Hematopoietic multipotent progenitor cell treated with erythropoietin and hydrocortisone succinate and interleukin-3 and kit ligand, for 6 days (in vitro differentiated cells): Measurements from ENCODE around the gene PHACTR1.

Experiments
- DNase-seq: peaks from one replicate; pipeline ENCODE4 v3.0.0-alpha.2; 2015

Gene PHACTR1

DNA sequence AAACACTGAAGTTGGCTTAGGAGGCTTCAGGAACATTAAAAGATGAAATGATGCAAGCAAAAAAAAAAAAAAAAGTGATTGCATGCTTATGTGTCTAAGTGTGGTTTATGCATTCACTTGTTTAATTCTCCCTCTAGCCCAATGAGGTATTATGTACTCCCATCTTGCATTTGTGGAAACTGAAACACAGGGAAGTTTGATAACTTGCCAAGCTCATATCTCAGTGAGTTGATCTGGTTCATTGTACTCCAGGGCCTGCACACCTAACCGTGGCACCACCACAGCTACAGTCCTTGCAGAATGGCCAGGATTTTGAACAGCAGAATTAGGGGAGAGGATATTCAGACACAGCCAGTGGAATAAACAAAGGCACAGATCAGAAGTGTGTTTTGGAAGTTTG lies 360.6 kb downstream of the PHACTR1 start:
- DNase-seq: no peak

DNA sequence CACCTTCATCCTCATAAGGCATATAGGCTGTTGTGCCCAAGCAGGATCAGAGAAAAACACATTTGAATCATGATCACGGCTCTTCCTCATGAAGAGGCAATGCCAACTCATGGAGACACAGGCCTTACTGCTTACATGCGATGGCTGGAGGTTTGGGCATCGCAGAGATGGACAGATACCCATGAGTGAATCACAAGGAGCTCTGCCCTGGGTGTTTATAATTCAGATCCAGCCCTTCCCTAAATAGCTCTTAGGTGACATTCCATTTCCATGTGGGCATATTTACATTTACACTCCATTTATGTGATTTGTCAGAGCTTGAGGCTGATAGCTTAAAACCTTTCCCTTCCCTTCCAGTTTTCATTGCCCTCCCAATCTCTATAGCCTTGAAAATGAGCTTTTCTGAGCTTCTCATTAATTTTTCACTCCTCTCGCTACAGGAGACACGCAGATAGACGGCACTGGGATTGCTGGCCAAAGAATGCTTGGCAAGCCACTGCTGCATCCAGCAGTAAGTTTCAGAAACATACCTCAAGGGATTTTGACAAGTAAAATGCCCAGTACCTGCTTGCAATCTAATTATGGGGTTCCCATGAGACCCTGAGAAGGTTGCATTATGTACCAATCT lies 362.6 kb downstream of the PHACTR1 start:
- no peak for DNase-seq

- DNase-seq: no peak
Measured at GRCh38 chr6:13080462-13081188, 364.1 kb downstream of the PHACTR1 start.

GRCh38 chr6:13081189-13081563 lies 364.6 kb downstream of the PHACTR1 start:
- no peak for DNase-seq

DNA sequence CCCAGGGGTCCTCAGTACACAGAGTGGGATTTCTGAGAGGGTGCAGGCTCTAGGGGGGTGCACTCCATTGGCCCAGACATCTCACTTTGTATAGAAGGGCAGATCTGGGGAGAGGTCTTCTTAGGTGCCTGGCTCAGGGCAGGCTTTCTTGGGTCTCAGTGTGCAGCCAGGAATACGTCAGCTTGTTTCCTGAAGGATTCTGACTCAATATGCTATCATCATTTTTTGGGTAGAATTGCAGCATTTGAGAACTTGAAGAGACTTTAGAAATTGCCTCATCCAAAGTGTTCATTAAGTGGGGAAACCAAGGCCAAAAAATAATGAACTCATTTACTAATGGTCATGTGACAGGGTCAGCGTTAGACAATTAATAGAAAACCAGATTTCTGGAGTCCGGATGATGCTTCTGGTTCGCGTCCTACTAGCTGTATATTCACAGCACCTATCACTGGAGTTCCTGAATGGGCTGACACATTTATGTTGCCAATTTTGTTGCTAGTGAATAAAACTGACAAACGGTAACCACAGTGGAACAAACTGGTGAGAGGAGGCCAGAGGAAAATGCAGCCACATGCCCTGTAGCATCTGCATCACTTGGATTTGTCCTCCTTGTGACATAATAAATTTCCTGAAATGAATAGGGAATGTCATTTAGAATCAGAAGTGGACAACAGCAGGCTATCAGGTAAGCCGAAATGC lies 372.9 kb downstream of the PHACTR1 start:
- DNase-seq: no peak

DNA sequence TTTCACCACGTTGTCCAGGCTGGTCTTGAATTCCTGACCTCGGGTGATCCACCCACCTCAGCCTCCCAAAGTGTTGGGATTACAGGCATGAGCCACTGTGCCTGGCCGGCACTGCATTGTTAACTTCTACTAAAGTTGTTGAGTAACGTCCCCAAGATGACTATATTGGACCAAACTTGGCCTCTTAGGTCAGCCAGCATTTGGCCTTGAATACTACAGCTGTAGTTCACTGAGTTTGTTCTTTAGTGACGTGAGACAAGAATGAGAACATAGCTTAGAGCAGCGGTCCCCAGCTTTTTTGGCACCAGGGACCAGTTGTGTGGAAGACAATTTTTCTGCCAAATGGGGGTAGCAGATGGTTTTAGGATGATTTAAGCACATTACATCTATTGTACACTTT lies 374.6 kb downstream of the PHACTR1 start:
- no peak for DNase-seq

DNA sequence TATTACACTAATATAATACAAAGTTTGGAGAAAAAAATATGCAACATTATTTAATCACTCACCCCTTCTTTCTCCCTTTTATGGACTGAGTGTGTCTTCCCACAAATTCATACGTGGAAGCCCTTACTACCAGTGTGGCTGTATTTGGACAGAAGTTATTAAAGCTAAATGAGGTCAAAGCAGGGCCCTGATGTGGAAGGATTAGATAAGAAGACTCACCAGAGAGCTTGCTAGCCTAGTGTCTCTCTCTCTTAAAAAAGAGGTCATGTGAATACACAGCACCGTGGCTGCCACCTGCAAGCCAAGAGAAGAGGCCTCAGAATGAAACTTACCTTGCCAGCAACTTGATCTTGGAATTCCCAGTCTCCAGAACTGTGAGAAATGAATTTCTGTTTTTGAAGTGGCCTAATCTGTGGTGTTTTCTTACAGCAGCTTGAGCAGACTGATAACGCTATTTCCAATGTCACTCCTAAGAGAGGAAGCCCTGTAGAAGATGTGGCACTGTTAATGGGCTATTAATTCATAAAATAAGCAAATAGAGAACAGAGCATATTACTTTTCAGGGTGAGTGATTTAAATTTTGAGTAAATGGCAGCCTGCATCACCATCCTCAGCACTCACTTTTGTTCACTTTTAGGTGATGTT lies 378.3 kb downstream of the PHACTR1 start:
- peak; percentile 77 for DNase-seq

DNA sequence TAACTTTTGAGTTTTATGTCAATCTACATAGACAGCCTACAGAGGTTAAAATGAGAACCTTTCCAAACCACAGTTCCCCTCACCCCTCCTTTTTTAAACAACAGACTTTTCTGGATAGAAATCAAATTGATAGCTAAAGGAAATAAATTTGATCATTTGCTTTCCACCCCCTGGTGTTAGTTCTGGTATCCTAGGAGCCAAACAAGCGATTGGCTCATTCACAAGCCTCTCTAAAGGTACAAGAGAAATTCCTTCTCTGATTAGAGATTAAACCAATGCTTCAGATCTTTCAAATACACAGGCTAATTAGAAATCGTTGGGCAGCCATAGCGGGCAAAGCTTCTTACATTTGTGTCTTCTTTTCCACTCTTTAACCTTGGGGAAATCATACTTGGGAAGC lies 379.5 kb downstream of the PHACTR1 start:
- DNase-seq: no peak

GRCh38 chr6:13097454-13097853 lies 380.9 kb downstream of the PHACTR1 start:
- no peak for DNase-seq

GRCh38 chr6:13098006-13098405 lies 381.4 kb downstream of the PHACTR1 start:
- DNase-seq: no peak

GRCh38 chr6:13098793-13099570 lies 382.4 kb downstream of the PHACTR1 start:
- DNase-seq: no peak

GRCh38 chr6:13099771-13100170 lies 383.2 kb downstream of the PHACTR1 start:
- peak; percentile 20 for DNase-seq

GRCh38 chr6:13101409-13101808 lies 384.8 kb downstream of the PHACTR1 start:
- DNase-seq: peak; percentile 41

- DNase-seq: no peak
Measured at GRCh38 chr6:13101985-13102384, 385.4 kb downstream of the PHACTR1 start.

- no peak for DNase-seq
Measured at GRCh38 chr6:13103169-13103568, 386.6 kb downstream of the PHACTR1 start.

- no peak for DNase-seq
Measured at GRCh38 chr6:13105139-13105538, 388.6 kb downstream of the PHACTR1 start.

- no peak for DNase-seq
Measured at GRCh38 chr6:13112921-13113320, 396.4 kb downstream of the PHACTR1 start.

- DNase-seq: no peak
Measured at GRCh38 chr6:13113376-13113775, 396.8 kb downstream of the PHACTR1 start.

GRCh38 chr6:13113981-13114593 lies 397.5 kb downstream of the PHACTR1 start:
- DNase-seq: no peak

DNA sequence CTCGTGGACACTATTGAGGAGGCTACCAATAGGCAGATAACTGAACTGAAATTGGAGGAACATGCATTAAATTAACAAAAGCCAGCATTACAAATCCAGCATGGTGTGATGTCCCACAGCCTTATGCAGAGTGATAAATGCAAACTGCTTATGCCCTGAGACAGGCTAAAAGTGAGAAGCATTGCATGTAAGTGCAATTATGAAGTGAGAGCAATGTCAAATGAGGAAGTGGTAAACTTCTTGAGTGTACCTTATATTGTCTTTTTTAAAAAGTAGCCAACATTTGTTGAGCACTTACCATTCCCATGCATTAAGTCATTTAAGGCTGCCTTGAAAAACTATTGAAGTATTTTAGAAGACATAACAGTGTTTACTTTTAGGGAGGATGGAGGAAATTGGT lies 399.6 kb downstream of the PHACTR1 start:
- peak; percentile 37 for DNase-seq

DNA sequence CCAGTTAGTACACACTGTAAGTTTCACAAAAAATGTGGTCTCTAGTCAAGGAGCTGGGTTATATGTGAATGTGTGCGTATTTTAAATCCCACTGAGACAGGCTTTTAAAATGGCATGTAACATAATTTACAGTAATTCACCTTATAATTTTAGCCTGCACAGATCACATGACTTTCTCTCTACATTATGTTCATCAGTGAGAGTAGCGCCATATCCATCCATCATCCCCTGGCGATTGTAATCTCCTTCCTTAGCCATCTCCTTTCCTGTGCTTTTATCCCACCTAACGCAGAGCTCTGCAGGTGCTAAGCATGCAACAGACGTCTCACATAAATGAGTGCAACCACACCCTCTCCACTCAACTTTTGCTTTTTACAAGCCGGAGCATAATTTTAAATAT lies 401.0 kb downstream of the PHACTR1 start:
- no peak for DNase-seq

- DNase-seq: no peak
Measured at GRCh38 chr6:13119549-13119948, 403.0 kb downstream of the PHACTR1 start.
